ENCODE measurements around the gene HOXC12. TPM values are rescaled to one million over a fixed set of nuclear protein-coding genes. Genes with fewer than 3 reads are reported as not detected.

The HOXC12 gene
- total RNA-seq, 4 donors from 2014 or later: not detected

DNA sequence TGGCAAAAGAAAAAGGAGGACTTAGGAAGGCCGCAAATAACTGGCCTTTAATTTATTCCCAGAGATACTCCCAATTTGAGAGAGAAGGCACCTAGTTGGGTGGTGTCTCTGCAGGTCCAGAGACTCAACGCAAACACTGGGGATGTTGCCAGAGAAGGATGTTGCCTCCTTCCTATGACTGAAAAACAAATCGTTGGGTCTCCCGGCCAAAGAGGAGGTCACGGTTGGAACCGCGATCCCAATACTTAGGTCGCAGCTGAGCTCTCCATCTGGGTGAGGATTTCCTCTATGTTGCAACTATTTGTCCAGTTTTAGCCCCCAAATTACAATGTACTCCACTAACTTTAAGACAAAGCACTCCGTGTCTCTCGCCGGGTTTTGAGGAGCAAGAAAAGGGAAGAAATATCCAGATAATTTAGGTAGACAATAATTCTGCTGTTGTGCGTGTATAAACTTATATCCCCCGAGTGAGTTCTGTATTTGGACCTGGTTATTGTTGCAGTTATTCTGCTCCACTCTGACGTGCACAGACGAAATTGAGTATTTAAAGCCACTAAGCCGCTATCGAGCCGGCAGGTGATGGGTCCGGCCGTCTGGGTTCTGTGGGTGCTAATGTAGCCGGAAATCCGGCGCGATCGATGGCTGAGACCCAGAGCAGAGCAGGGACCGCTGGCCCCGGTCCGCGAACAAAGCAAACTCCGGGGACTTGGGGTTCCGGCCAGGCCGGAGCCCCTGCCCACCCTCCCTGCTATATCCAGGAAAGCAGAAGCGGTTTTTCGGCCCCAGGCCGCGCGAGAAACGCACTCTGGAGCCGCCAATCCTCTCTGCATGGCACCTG, 5.7 kb downstream of the HOXC12 start:
- WGBS, 2 donors: 18 to 25% methylated on average over 13 to 15 of the region's 39 CpGs
- TF ChIP-seq CTCF (IDR thresholded peaks at IDR 0.05) (no peak), POLR2A (IDR thresholded peaks at IDR 0.05) (no peak)
- intact Hi-C loops (cut with DNase I): no loop called here
- Histone ChIP-seq H3K4me3 (no peak overlapping the region), H3K27ac (no peak overlapping the region), H3K36me3 (no peaks in the 10 kb centered on the region), H3K4me1 (peaks cover 4 to 46% (median 6%) of the 10 kb centered on the region in 3 donors), H3K27me3 (peaks cover 36 to 100% (median 79%) of the 10 kb centered on the region in 4 donors), H3K9me3 (no peaks in the 10 kb centered on the region)
- DNase-seq: no peak

DNA sequence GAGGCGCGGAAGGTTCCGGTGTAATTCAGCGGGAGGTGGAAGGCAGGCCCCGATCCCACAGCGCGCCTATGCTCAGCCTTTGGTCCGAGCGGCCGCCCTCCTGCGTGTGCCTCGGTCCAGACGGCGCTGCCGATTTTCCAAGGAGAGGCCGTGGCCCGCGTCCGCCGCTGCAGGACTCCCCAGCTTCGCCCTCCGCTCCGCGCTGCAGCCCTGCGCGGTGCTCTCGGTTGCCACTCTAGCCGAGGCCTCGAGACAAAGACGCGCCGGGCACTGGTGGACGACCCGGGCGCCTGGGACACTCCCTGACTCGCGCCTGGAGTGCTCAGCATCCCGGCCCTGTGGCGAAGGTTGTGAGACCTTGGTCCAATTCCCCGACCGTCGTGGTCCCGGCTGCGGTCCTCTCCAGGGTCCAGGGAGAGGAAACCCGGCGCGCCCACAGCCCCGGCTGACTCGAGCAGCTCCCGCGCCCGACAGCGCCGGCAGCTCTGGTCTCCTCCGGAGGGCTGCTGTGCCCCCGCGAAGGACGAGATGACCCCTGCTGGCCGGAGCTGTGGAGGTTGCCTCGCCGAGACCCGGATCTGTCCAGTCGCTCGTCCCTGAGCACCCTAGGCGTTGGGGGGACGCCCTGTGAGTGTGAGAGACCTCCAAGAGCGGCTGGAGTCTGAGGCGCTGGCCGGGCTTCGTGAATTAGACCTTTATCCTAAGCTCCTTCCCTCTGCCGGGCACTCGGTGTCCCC, 6.5 kb downstream of the HOXC12 start:
- Histone ChIP-seq H3K27me3 (peaks cover 39 to 100% (median 78%) of the 10 kb centered on the region in 4 donors), H3K4me3 (no peak overlapping the region), H3K9me3 (no peaks in the 10 kb centered on the region), H3K27ac (no peak overlapping the region), H3K4me1 (peaks cover 0 to 48% (median 10%) of the 10 kb centered on the region in 3 donors), H3K36me3 (no peaks in the 10 kb centered on the region)
- DNase-seq: no peak
- WGBS, 2 donors: 0% methylated on average over 2 of the region's 72 CpGs; no CpG with 5 or more reads in 1 of the 2 donors
- TF ChIP-seq POLR2A (IDR thresholded peaks at IDR 0.05) (no peak), CTCF (IDR thresholded peaks at IDR 0.05) (no peak)
- intact Hi-C loops (cut with DNase I): no loop called here

- DNase-seq: no peak
- Histone ChIP-seq H3K9me3 (no peaks in the 10 kb centered on the region), H3K27me3 (peaks cover 39 to 100% (median 83%) of the 10 kb centered on the region in 4 donors), H3K27ac (no peak overlapping the region), H3K4me1 (peaks cover 0 to 44% (median 15%) of the 10 kb centered on the region in 3 donors), H3K36me3 (no peaks in the 10 kb centered on the region), H3K4me3 (no peak overlapping the region)
- TF ChIP-seq CTCF (IDR thresholded peaks at IDR 0.05) (no peak), POLR2A (IDR thresholded peaks at IDR 0.05) (no peak)
- 32 to 42% methylated on average over 7 of the region's 7 CpGs for WGBS, 2 donors
- intact Hi-C loops (cut with DNase I): no loop called here
Measured at GRCh38 chr12:53963005-53963404, 8.3 kb downstream of the HOXC12 start.

DNA sequence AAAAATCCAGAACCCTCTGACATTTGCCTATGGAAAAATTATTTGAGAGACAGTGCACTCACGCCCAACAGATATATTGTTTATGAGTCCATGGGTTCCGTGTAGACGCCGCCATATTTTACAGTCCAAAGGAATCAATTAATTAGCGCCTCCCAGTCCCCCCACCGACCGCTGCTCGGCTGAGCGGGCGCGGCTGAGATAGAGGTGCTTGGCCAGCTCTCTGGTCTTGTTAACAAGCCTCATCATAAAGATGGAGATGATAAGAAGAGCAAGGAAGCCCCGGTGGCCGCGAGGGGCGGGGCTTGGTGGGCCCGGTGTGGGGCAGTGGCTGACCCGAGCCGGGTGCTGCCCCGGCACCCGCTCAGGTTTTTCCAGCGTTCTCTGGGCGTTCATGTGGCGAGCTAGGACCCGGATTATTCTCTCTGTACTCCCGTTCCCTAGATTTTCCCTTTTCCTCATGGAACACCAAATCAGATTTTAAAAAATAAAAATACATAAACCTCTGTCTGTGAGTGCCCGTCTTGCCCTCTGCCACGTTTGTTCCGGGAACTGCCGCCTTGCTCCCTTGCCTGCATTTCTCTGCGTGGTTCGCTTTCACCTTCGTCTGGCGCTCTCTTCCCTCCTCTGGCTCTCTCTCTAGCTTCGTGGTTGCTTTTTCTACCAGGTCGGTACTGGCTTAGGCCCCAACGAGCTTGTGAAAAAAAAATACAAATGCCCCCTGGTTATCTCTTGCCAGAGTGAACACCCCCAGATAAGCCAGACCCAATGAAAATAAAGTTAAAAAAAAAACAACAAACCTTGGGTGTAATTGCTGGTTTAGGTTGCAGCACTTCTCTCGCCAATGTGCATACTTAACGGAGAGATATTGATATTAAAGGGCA, 9.0 kb downstream of the HOXC12 start:
- TF ChIP-seq CTCF (IDR thresholded peaks at IDR 0.05) (no peak), POLR2A (IDR thresholded peaks at IDR 0.05) (no peak)
- Histone ChIP-seq H3K27ac (no peak overlapping the region), H3K9me3 (no peaks in the 10 kb centered on the region), H3K36me3 (no peaks in the 10 kb centered on the region), H3K27me3 (peaks cover 39 to 100% (median 86%) of the 10 kb centered on the region in 4 donors), H3K4me1 (peaks cover 0 to 44% (median 15%) of the 10 kb centered on the region in 3 donors), H3K4me3 (no peak overlapping the region)
- no peak for DNase-seq
- 22 to 29% methylated on average over 27 to 35 of the region's 38 CpGs for WGBS, 2 donors
- intact Hi-C loops (cut with DNase I): no loop called here

Measured in esophagus squamous epithelium (tissue), 5 donors.